Fibroblast of mammary gland (primary cell): ENCODE measurements around the gene PAM.
A peak's percentile ranks its signal among the peaks of the same experiment; 100 is the strongest.

Experiments used
- DNase-seq: peaks from one replicate; pipeline ENCODE4 v3.0.0-alpha.2; 2010; ENCODE audit warnings: low read depth
- H3K4me3 ChIP-seq: 2 replicates; pipeline ENCODE4 v1.5.1; 2011; ENCODE audit warnings: low read depth, mild to moderate bottlenecking, low read length, moderate library complexity; ENCODE audit not compliant: control insufficient read depth
- TF ChIP-seq, protein P1 (sequence below): conservative IDR thresholded peaks from 2 replicates; pipeline ENCODE4 v1.5.1; 2011; ENCODE audit warnings: low read depth, low read length, inconsistent platforms; ENCODE audit not compliant: control insufficient read depth, insufficient read depth

Gene PAM

DNA sequence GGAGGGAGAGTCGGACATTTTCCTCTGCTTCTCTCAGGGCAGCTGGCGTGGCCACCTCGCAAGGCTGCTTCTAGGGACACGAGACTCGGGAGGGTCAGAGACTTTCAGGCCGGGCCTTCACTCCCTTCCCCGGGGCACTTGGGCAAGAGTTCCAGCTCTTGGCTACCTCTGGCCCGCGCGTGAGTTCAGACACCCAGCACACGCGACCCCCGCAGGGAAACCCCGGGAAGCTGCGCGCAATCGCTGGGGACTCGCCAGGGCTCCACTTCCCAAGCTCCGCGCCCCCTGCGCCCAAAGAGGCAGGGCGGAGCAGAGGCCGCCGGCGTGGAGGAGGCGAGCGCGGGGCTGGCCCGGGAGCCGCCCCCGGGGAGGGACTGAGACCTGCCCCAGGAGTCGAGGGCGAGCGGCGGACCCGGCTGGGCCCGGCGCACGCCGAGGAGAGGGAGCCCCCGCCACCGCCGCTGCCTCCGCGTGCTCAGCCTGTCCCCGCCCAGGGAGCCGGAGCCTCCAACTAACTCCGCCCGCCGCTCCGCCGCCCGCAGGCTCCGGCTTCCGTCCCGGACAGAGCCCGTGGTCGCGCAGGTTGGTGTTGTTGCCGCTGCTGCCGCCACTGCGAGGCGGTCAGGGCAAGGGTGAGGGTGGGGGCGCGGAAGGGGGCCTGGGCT lies at the start of gene PAM:
Gene PAM (plus strand): TSS at position 539 of the 665 bp plus-strand sequence. CDS start 110,891 bp downstream, outside the sequence.
- peak; percentile 62 for DNase-seq
- TF ChIP-seq, protein P1, sequence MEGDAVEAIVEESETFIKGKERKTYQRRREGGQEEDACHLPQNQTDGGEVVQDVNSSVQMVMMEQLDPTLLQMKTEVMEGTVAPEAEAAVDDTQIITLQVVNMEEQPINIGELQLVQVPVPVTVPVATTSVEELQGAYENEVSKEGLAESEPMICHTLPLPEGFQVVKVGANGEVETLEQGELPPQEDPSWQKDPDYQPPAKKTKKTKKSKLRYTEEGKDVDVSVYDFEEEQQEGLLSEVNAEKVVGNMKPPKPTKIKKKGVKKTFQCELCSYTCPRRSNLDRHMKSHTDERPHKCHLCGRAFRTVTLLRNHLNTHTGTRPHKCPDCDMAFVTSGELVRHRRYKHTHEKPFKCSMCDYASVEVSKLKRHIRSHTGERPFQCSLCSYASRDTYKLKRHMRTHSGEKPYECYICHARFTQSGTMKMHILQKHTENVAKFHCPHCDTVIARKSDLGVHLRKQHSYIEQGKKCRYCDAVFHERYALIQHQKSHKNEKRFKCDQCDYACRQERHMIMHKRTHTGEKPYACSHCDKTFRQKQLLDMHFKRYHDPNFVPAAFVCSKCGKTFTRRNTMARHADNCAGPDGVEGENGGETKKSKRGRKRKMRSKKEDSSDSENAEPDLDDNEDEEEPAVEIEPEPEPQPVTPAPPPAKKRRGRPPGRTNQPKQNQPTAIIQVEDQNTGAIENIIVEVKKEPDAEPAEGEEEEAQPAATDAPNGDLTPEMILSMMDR: no peak
- H3K4me3 ChIP-seq: peak within 1 kb of the TSS; percentile 95

DNA sequence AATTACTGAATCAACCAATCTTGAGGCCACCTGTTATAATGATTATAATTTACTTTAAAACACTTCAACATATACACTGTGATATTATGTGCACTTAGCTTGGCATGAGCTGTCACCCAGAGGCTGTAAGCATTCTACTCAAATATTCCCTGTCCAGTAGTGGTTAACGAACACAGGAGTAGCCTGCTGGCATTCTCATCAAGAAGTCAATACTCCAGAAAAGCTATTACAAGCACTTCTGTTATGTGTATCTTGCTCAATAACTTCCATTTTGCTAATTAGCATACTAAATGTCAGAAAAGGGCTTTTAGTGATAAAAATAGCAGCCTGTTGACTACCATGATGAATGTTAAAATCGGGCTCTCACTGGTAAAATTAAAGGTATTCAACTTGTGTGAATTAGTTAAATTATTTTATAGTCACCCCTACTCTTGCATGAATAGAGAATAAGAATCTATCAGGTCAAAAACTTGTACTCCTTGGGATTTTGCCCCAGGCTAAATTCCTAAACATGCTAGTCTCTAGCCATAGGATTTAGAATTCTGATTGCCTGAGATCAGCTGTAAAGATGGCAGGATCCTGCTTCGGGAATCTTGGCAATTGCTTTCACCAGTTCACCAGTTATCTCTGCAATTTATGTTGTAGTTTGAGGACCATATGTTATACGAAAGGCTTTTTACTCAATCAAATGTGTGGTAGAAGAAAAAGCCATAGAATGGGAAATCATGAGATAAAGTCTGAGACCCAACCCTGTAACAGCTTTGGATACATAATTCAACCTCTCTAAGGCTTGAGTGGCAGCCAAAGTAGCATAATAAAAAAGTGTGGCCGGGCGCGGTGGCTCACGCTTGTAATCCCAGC lies 43.4 kb upstream of the PAM start:
- no peak overlapping the region for H3K4me3 ChIP-seq
- TF ChIP-seq, protein P1: no peak
- no peak for DNase-seq

GRCh38 chr5:102713278-102713677 lies 41.8 kb upstream of the PAM start:
- TF ChIP-seq, protein P1: no peak
- H3K4me3 ChIP-seq: no peak overlapping the region
- no peak for DNase-seq

DNA sequence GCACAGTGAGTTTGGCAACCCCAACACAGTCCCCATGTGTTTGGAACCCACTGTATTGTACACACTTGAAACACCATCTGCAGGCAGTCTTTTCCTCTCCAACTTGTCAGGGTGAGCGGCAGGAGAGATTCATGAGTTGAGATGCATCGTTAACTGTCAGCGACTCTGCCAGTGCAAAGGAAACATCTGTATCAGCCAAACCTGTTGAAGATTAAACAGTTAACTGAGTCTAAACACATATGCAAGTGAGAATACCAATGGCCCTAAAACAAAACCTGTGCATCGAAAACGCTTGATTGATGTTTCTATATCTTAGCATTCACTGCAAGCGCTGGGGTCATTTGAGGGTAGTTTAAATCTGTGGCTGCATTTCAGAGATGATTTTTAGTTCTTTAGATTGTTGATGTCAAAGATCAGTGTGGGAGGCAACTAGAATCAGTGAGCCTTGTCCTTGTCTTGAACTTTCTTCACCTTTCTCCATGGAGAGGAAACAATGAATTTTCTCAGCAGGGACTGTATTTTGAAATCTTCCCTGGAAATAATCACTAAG lies 41.3 kb upstream of the PAM start:
- peak; percentile 22 for DNase-seq

GRCh38 chr5:102715082-102715807 lies 39.9 kb upstream of the PAM start:
- no peak overlapping the region for H3K4me3 ChIP-seq
- DNase-seq: peak; percentile 96
- TF ChIP-seq, protein P1: no peak

More for the DNA sequence above, 41.3 kb upstream of the PAM start:
- TF ChIP-seq, protein P1: no peak
- no peak overlapping the region for H3K4me3 ChIP-seq

- TF ChIP-seq, protein P1: no peak
- no peak for DNase-seq
These were observed 39.1 kb upstream of the PAM start for GRCh38 chr5:102716017-102716416.

More at GRCh38 chr5:102716017-102716416, 39.1 kb upstream of the PAM start:
- H3K4me3 ChIP-seq: no peak overlapping the region
